ENCODE data around the gene CNPY1.

The CNPY1 gene

GRCh38 chr7:155512246-155512887 lies 34.0 kb downstream of the CNPY1 start:
- Histone ChIP-seq H4K8ac (ENCODE audit: low read depth, low read length) (no peak overlapping the region), H3K9ac (ENCODE audit: low read length) (no peak overlapping the region), H3K4me3 (ENCODE audit: low read length) (no peak overlapping the region), H4K5ac (ENCODE audit: low read length) (no peak overlapping the region), H2BK15ac (replicated peaks; ENCODE audit: low read depth) (no peak overlapping the region), H2AK5ac (ENCODE audit: low read length) (no peak overlapping the region), H2BK120ac (ENCODE audit: low read depth, low read length) (no peak overlapping the region), H3K36me3 (ENCODE audit: control insufficient read depth, insufficient read depth, low read length) (no peaks in the 10 kb centered on the region), H3K79me2 (ENCODE audit: control insufficient read depth, insufficient read depth, low read length) (no peaks in the 10 kb centered on the region), H2BK5ac (ENCODE audit: low read length) (no peak overlapping the region), H3K79me1 (ENCODE audit: low read length) (no peaks in the 10 kb centered on the region), H3K18ac (ENCODE audit: low read length) (no peak overlapping the region), H3K56ac (ENCODE audit: low read length) (no peak overlapping the region), H3K27ac (ENCODE audit: low read depth, low read length) (no peak overlapping the region), H3K27me3 (ENCODE audit: insufficient read depth, low read length, poor library complexity) (peaks cover 31% of the 10 kb centered on the region), H3K4me1 (ENCODE audit: control insufficient read depth, low read depth, low read length) (peaks cover 1% of the 10 kb centered on the region), H3K4me2 (ENCODE audit: low read length) (no peak overlapping the region), H3K23ac (ENCODE audit: low read length) (no peak overlapping the region), H3K4ac (ENCODE audit: low read depth, low read length) (no peak overlapping the region)
- WGBS (ENCODE audit: extremely low coverage, insufficient coverage, low lambda C conversion rate): no CpG with 5 or more reads among the region's 4 CpGs
- no peak for DNase-seq

GRCh38 chr7:155511702-155511996 lies 34.7 kb downstream of the CNPY1 start:
- no peak overlapping the region for H3K4me2 ChIP-seq (ENCODE audit: low read length)
- H2BK5ac ChIP-seq (ENCODE audit: low read length): no peak overlapping the region
- peaks cover 1% of the 10 kb centered on the region for H3K4me1 ChIP-seq (ENCODE audit: control insufficient read depth, low read depth, low read length)
- no peak for DNase-seq
- no peaks in the 10 kb centered on the region for H3K36me3 ChIP-seq (ENCODE audit: control insufficient read depth, insufficient read depth, low read length)
- H2AK5ac ChIP-seq (ENCODE audit: low read length): no peak overlapping the region
- H3K23ac ChIP-seq (ENCODE audit: low read length): no peak overlapping the region
- no peak overlapping the region for H2BK120ac ChIP-seq (ENCODE audit: low read depth, low read length)
- no peak overlapping the region for H3K56ac ChIP-seq (ENCODE audit: low read length)
- no CpG with 5 or more reads among the region's 5 CpGs for WGBS (ENCODE audit: extremely low coverage, insufficient coverage, low lambda C conversion rate)
- no peaks in the 10 kb centered on the region for H3K79me2 ChIP-seq (ENCODE audit: control insufficient read depth, insufficient read depth, low read length)
- H2BK15ac ChIP-seq (replicated peaks; ENCODE audit: low read depth): no peak overlapping the region
- no peaks in the 10 kb centered on the region for H3K79me1 ChIP-seq (ENCODE audit: low read length)
- no peak overlapping the region for H4K8ac ChIP-seq (ENCODE audit: low read depth, low read length)
- no peak overlapping the region for H3K9ac ChIP-seq (ENCODE audit: low read length)
- H3K18ac ChIP-seq (ENCODE audit: low read length): no peak overlapping the region
- H3K27ac ChIP-seq (ENCODE audit: low read depth, low read length): no peak overlapping the region
- H3K27me3 ChIP-seq (ENCODE audit: insufficient read depth, low read length, poor library complexity): peaks cover 36% of the 10 kb centered on the region
- no peak overlapping the region for H3K4ac ChIP-seq (ENCODE audit: low read depth, low read length)
- H4K5ac ChIP-seq (ENCODE audit: low read length): no peak overlapping the region
- no peak overlapping the region for H3K4me3 ChIP-seq (ENCODE audit: low read length)

- no peak for DNase-seq
- H3K9ac ChIP-seq (ENCODE audit: low read length): no peak overlapping the region
- no peak overlapping the region for H2AK5ac ChIP-seq (ENCODE audit: low read length)
- no peaks in the 10 kb centered on the region for H3K79me2 ChIP-seq (ENCODE audit: control insufficient read depth, insufficient read depth, low read length)
- no peaks in the 10 kb centered on the region for H3K36me3 ChIP-seq (ENCODE audit: control insufficient read depth, insufficient read depth, low read length)
- no peak overlapping the region for H2BK120ac ChIP-seq (ENCODE audit: low read depth, low read length)
- no peak overlapping the region for H3K56ac ChIP-seq (ENCODE audit: low read length)
- H3K4me1 ChIP-seq (ENCODE audit: control insufficient read depth, low read depth, low read length): peaks cover 1% of the 10 kb centered on the region
- no peak overlapping the region for H3K18ac ChIP-seq (ENCODE audit: low read length)
- H3K4me2 ChIP-seq (ENCODE audit: low read length): no peak overlapping the region
- H3K4me3 ChIP-seq (ENCODE audit: low read length): no peak overlapping the region
- no peak overlapping the region for H3K23ac ChIP-seq (ENCODE audit: low read length)
- H4K8ac ChIP-seq (ENCODE audit: low read depth, low read length): no peak overlapping the region
- H2BK5ac ChIP-seq (ENCODE audit: low read length): no peak overlapping the region
- peaks cover 37% of the 10 kb centered on the region for H3K27me3 ChIP-seq (ENCODE audit: insufficient read depth, low read length, poor library complexity)
- no CpG with 5 or more reads among the region's 6 CpGs for WGBS (ENCODE audit: extremely low coverage, insufficient coverage, low lambda C conversion rate)
- H2BK15ac ChIP-seq (replicated peaks; ENCODE audit: low read depth): no peak overlapping the region
- H4K5ac ChIP-seq (ENCODE audit: low read length): no peak overlapping the region
- no peaks in the 10 kb centered on the region for H3K79me1 ChIP-seq (ENCODE audit: low read length)
- no peak overlapping the region for H3K27ac ChIP-seq (ENCODE audit: low read depth, low read length)
- H3K4ac ChIP-seq (ENCODE audit: low read depth, low read length): no peak overlapping the region
These were observed 35.2 kb downstream of the CNPY1 start for GRCh38 chr7:155510975-155511701.

GRCh38 chr7:155509725-155510551 lies 36.4 kb downstream of the CNPY1 start:
- H3K27ac ChIP-seq (ENCODE audit: low read depth, low read length): no peak overlapping the region
- H3K36me3 ChIP-seq (ENCODE audit: control insufficient read depth, insufficient read depth, low read length): no peaks in the 10 kb centered on the region
- peak overlapping the region; percentile 38 for H3K9ac ChIP-seq (ENCODE audit: low read length)
- peak overlapping the region; percentile 65 for H3K4me2 ChIP-seq (ENCODE audit: low read length)
- no peak overlapping the region for H2AK5ac ChIP-seq (ENCODE audit: low read length)
- H3K4ac ChIP-seq (ENCODE audit: low read depth, low read length): no peak overlapping the region
- H3K79me2 ChIP-seq (ENCODE audit: control insufficient read depth, insufficient read depth, low read length): no peaks in the 10 kb centered on the region
- no peaks in the 10 kb centered on the region for H3K79me1 ChIP-seq (ENCODE audit: low read length)
- H2BK5ac ChIP-seq (ENCODE audit: low read length): no peak overlapping the region
- no peak overlapping the region for H3K23ac ChIP-seq (ENCODE audit: low read length)
- H3K4me3 ChIP-seq (ENCODE audit: low read length): peak overlapping the region; percentile 42
- H4K5ac ChIP-seq (ENCODE audit: low read length): no peak overlapping the region
- H3K56ac ChIP-seq (ENCODE audit: low read length): peak overlapping the region; percentile 30
- H2BK15ac ChIP-seq (replicated peaks; ENCODE audit: low read depth): no peak overlapping the region
- no peak overlapping the region for H2BK120ac ChIP-seq (ENCODE audit: low read depth, low read length)
- peak; percentile 80 for DNase-seq
- no peak overlapping the region for H4K8ac ChIP-seq (ENCODE audit: low read depth, low read length)
- peaks cover 42% of the 10 kb centered on the region for H3K27me3 ChIP-seq (ENCODE audit: insufficient read depth, low read length, poor library complexity)
- no peak overlapping the region for H3K18ac ChIP-seq (ENCODE audit: low read length)
- H3K4me1 ChIP-seq (ENCODE audit: control insufficient read depth, low read depth, low read length): peaks cover 1% of the 10 kb centered on the region
- whole genome bisulfite sequencing (ENCODE audit: extremely low coverage, insufficient coverage, low lambda C conversion rate): no CpG with 5 or more reads among the region's 68 CpGs

- Histone ChIP-seq H3K27ac (ENCODE audit: low read depth, low read length) (no peak overlapping the region), H3K4me3 (ENCODE audit: low read length) (peak overlapping the region; percentile 42), H3K79me1 (ENCODE audit: low read length) (no peaks in the 10 kb centered on the region), H3K4ac (ENCODE audit: low read depth, low read length) (no peak overlapping the region), H3K56ac (ENCODE audit: low read length) (no peak overlapping the region), H3K23ac (ENCODE audit: low read length) (no peak overlapping the region), H2BK15ac (replicated peaks; ENCODE audit: low read depth) (no peak overlapping the region), H2AK5ac (ENCODE audit: low read length) (no peak overlapping the region), H3K27me3 (ENCODE audit: insufficient read depth, low read length, poor library complexity) (peaks cover 47% of the 10 kb centered on the region), H3K79me2 (ENCODE audit: control insufficient read depth, insufficient read depth, low read length) (no peaks in the 10 kb centered on the region), H2BK5ac (ENCODE audit: low read length) (no peak overlapping the region), H4K8ac (ENCODE audit: low read depth, low read length) (no peak overlapping the region), H4K5ac (ENCODE audit: low read length) (no peak overlapping the region), H3K4me2 (ENCODE audit: low read length) (peak overlapping the region; percentile 65), H2BK120ac (ENCODE audit: low read depth, low read length) (no peak overlapping the region), H3K18ac (ENCODE audit: low read length) (no peak overlapping the region), H3K4me1 (ENCODE audit: control insufficient read depth, low read depth, low read length) (peaks cover 1% of the 10 kb centered on the region), H3K36me3 (ENCODE audit: control insufficient read depth, insufficient read depth, low read length) (no peaks in the 10 kb centered on the region), H3K9ac (ENCODE audit: low read length) (peak overlapping the region; percentile 38)
- peak; percentile 71 for DNase-seq
- no CpG with 5 or more reads among the region's 16 CpGs for WGBS (ENCODE audit: extremely low coverage, insufficient coverage, low lambda C conversion rate)
These were observed 37.0 kb downstream of the CNPY1 start for GRCh38 chr7:155509359-155509724.
